IPS-NIHi7 (cell line): Measurements from ENCODE around the gene ATG5.

ENCODE experiments used
- DNase-seq: peaks from one replicate; pipeline ENCODE4 v3.0.0; 2012; ENCODE audit warnings: mixed read lengths; ENCODE audit errors: extremely low spot score

ATG5 gene

DNA sequence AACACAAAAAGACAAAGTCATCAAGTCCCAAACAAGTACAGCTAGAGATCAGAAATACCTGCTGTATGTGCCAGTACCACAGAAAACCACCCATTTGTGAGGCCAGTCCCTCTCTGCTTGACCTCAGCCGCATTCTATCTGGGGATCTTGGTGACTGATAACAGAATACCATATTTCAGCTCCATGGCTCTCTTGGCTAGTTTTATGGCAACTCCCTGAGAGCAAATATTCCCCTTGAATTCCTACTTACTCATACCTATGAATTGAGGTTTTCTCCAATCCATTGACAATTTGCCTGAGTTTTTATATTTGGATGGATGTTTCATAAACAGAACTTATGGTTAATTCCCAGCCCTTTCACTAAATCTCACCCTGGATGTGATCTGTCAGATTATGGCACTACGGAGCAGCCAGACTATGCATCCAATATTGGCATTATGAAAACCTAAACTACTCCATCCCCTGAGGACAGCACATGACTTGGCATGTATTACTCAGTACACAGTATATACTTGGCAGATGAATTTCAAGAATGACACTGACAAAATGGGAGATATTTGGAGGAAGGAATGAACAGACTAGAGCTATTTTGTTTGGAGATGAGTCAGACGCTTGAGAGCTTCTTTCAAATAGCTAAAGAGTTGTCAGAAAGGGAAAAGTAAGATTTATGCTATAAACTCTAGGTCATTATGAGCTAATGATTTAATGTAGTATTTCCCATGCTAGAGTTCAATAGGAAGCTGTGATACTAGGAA is 143.7 kb downstream of the ATG5 start:
- DNase-seq = no peak

DNA sequence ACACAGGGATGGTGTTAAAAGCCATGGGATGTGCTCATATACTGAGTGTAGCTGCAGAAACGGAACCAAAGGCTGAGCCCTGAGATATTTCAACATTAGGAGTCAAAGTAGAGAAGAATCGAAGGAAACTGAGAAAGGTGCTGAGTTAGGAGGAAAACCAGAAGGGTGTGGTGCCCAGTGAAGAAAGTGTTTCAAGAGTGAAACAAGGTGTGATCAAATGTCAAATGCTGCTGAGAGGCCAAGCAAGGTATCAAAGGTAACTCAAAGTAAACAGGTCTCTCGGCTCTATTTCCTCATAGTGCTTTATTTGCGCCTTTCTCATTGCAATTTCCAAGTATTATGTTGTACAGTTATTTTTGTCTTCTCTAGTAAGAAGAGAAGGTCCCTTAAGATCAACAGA is 145.4 kb downstream of the ATG5 start:
- no peak for DNase-seq

DNA sequence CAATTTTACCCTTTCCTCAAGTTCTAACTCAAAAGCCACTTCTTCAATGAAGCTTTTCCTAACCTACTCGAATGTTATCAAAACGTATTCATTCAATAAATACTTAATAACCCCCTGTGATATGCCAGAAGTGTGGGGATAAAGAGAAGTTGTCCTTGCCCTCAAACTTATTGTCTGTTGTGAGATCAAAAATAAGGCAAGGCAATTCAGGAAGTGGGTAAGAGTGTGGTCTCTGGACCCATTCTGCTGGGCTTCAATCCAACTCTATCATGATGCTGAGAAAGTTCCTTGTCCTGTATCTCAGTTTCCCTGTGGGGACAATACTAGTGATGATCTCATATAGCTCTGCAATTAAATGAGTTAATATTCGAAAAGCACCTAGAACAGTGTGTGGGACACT is 146.7 kb downstream of the ATG5 start:
- DNase-seq = no peak

DNA sequence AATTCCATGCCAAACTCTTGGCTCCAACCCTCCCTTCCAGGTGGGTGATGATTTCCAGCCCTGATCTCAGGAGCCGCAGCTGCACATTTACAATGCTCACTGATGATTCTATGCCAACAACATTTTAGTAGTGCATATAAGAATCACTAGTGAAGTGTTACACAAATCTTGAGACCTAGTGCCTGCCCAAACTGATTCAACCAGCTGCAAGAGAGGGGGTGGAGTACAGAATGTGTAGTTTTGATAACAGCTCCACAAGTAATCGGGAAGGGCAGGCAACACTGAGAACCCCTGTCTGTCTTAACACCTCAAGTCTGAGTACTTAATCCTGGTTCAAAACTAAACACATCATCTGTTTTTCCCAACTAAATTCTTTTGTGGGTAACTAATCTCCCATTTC is 147.8 kb downstream of the ATG5 start:
- no peak for DNase-seq

DNA sequence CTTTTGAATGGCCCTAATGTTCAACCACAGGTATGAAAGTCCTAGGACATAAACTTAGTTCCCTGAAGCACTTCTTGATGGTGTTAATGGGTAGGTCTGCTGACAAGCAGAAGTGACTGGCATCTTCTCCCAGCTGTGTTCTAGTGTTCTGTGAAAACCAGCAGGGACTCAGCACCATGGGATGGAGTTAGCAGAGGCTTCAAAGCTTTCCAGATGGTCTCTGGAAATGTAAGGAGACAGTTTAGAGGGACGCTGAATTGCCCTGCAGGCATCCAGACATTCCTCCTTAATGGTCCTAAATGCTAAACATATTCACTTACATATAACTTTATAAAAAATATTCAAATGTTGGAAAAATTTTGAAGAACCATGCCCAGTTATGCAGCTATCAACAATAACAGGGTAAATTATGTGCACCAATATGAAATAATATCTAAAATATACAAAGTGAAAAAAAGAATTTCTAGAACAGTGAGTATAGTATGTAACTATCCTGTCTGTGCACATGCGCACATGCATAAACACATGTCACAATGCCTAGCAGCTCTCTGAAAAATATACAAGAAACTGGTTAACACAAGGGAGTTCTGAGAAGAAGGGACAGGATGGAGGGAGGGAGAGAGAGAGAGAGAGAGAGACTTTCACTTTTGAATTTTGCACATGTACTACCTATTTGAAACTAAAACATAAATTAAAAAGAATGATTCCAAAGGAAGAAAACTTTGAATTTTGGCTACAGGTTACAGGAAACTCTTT is 152.3 kb downstream of the ATG5 start:
- no peak for DNase-seq

DNA sequence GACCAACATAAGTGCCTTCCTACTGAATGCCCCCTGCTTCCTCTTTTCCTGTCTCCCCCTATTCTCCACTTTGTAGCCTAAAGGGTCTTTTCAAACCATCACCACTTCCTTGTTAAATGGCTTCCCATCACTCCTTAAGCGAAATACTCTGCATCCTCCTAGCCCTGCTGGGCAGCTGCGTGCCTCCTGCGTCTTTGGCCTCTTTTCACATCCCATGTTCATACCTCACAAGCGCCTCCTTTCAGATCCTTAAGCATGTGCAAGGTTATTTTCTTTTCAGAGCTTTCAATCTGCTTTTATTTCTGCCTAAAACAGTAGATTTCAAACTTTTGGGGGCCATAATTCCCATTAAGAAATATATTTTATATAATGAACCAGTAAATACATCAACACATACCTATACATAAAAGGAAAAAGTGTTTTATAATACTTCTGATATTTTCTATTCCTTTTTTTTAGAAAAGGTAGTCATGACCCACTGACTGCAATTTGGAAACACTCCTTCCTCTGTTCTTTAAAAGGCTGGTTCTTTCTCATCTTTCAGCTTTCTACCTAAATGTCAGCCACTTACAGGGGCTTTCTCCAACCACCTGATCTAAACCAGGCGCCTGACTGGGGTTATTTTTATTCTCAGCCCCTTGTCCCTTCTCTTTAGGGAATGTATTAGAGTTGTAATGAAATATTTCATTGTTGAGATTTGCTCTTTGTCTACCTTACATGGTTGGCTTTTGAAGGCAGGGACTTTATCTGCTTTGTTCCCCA is 155.3 kb downstream of the ATG5 start:
- no peak for DNase-seq

DNA sequence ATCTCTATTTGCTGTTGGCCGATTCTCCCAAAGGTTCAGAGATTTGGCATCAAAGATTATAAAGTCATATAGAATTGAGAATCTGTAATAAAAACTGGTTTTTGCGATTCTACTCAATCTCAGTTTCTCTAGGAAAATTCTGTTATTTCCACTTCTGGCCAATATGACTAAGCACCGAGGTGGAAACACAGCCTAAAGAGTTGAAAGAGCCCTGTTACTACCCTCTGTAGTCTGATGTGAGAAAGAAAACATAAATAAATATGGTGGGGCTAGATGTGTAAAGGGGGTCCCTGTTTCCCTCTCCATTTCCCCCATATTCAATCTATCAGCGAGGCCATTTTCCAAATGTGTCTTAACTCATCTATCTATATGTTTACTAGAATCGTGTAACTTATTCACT is 156.0 kb downstream of the ATG5 start:
- DNase-seq = no peak

DNA sequence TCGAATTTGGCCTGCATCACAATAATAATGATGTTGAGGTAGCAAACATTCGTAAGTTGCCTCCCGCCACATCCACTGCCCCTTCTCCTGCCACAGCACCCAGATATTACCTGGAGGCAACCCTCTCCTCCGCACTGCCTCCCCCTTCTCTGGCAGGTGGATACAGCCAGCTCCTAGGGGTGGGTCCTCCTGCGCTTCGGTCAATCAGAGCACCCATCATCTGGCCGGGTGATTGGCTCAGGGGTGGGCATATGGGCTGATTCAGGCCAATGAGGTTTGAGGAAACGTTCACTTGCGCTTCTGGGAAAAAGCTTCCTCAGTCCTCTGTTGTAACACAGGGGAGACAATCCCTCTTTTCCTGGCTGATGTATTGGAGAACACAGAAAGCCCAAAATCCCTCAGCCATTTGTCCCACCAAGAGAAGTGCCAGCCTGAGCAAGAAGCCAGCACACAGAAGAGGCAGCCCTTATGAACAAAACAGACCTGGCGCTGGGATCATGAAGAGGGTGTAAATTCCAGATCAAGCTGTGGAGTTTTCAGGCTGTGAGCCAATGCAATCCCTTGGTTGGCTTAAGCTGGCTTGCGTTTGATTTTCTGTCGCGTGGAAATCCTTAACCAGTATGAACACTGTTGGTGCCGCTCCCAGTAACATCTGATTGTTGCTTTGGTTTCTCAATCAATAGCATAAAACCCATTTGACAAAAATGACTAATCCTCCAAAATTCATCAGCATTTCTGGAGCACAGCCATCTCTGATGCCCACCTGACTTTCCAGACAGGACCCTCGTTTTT is 157.3 kb downstream of the ATG5 start:
- no peak for DNase-seq

DNA sequence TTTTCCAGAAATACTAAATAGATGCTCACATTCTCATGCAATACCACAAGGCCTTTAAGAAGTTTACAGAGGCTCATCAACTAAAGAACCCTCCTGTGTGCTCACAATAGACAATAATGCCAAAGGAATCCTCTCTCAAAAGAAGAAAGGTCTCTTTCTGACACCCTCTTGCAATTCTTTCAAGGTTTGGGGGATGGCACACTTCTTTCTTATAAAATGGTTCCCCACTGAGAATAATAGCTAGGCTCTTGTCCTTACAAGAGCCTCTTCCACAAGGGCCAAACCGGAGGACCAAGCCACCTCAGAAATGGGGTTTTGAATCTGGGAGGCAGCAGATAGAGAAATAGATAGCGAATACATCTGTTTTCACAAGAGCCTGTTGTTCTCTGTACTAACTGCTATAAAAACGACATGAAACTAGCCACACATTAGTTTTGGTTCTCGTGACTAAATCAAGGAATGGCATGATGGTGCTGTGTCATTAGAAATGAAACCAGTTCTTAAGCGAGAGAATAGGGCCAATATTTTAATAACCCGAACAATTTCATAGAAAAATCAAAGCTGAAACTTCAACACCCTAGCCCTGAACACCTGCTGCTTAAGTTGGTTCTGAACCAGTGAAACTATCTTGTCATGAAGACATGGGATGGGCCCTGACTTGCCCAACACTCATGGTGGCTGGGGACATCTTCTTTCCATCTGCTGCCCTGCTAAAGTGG is 158.3 kb downstream of the ATG5 start:
- DNase-seq = no peak

DNA sequence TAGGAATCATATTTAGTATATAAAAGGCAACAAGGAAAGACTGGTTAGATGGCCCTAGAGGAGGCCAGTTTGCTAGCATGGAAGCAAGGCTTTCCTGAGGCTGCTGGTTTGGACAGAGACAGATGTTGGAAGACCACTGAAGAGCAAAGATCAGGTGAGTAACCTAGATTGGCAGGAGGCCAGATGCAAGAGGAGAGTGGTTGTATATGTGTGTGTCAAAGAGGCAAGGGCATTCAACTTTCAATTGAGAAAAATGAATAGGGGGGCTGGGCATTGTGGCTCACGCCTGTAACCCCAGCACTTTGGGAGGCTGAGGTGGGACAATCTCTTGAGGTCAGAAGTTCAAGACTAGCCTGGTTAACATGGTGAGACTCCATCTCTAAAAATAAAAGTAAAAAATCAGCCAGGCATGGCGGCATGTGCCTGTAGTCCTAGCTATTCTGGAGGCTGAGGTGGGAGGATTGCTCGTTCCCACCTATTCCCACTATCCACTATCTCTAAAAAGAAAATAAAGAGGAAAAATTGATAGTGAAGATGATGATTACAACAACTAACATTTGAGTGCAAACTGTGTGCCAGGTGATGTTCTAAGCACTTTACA is 159.6 kb downstream of the ATG5 start:
- DNase-seq = no peak

DNA sequence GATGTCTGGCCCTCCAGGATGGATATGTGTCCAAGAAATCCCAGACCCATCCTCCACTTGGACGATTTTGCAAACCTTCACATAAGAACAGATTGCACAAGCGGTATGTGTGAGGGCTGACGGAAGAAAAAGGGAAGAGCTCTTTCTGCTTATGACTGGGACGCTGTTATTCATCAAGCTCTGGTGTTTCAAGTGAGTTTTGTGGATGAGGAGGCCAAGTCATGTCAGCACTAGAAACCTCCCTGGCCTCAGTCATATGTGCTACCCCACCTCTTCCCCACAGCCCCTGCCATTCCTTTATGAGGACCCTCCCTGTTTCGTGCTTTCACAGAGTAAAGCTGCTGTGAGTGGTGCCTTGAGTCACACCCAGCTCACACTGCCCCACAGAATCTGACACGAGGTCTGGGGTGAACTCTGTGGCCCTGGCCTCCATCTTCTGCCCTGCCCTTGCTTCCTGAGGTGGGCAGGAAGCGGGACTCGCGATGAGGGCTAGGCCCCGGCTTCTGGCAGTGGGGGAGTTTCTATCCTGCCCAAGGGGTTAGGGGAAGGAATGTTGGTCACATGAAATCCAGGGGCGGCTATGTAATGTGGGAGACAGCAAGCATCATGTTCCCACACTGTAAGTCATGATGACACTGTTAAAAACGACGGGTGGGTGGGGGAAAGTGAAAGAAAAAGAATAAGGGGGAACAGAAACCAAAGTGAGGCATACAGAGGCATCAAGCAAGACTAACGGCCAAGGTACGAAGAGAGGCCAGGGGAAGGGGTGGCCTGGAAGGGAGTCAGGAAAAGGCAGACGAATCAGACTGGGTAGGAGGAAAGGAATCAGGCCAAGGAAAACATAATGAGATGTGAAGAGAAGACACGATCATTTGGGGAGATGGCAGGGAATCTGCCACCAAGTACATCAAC is 161.3 kb downstream of the ATG5 start:
- DNase-seq = no peak

DNA sequence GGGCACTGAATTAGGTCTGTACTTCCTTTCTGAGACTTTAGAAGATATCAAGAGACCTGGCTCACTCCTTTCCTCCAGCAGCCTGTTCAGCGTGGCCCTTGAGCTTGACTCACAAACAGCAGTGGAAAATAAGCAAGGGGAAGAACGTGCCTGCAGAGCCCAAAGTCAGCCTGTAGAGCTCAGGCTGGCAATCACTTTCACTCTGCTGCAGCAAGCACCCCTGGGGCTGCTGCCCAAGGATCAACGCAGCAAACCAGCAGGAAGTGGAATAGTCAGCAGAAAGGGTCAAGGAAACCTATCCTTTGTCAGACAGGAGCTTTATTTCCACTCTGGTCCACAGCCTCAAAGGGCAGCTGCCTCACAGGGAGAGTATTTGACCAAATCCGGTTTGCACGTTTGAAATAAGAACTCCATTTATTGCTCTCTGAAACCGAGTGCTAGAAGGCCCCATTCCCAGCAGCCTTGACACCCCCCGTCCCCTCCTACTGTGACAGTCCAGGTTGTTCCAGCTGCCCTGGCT is 162.1 kb downstream of the ATG5 start:
- peak; percentile 59 for DNase-seq

DNA sequence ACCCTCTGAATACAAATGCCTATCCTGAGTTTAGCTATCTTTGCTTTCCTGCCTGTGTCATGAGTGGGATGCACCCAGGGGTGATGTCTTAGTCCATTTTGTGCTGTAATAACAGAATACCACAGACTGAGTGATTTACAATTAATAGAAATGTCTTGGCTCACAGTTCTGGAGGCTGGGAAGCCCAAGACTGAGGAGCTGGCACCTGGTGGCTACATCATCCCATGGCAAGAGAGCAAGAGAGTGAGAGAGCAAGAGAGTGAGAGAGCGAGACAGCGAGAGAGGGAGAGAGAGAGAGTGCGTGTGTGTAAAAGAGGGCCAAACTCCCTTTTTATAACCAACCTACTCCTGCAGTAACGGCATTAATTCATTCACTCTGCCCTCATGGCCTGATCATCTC is 162.6 kb downstream of the ATG5 start:
- no peak for DNase-seq

DNA sequence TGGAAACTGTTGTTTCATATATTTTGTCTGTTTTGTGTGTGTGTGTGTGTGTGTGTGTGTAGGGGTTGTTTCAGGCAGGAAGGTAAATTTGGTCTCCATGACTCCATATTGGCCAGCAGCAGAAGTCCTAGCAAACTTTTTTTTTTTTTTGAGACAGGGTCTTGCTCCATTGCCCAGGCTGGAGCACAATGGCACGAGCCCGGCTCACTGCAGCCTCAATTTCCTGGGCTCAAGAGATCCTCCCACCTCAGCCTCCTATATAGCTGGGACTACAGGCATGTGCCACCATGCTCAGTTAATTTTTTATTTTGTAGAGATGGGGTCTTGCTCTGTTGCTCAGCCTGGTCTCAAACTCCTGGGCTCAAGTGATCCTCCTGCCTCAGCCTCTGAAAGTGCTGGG is 163.7 kb downstream of the ATG5 start:
- DNase-seq = no peak

DNA sequence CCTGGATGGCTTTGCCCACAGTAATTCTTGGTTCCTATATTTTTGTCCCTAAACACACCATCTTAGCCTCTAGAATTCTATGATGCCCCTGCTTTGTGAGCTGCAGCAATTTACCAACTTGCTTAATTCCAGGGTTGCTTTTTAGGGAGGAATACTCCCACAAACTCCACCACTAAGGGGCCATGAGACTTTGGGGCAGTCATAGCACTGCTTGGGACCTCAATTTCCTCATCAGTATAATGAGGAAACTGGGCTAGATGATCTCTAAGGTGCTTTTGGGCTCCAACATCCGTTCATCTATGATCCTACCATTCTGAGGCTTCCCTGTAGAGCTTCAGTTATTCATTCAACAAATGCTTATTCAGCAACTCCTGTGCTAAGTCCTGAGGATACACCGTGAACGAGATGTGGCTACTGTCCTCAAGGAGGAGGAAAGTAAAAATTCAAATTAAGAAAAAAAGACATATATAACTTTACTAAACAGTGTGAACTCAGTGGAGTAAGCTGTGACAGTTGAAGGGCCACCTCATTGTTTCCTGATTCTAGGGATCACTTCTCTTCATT is 164.2 kb downstream of the ATG5 start:
- DNase-seq = no peak

DNA sequence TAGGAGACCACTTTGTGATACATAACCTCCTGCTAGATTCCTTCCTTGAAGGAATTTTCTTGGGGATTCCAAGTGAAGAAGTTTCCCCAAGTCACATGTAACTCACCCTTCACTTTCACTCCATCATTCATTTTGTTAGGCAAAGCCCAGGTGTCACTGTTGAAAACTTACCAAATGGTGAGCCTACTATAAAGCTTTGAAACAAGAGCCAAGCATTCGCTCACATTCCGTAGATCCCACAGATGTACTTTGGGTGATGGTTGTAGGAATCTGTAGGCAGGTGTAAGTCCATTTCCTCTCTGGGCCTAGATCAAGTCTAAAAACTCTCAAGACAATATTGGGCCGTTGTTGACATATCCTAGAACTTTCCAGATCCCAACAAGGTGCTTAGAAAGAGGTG is 165.4 kb downstream of the ATG5 start:
- no peak for DNase-seq

DNA sequence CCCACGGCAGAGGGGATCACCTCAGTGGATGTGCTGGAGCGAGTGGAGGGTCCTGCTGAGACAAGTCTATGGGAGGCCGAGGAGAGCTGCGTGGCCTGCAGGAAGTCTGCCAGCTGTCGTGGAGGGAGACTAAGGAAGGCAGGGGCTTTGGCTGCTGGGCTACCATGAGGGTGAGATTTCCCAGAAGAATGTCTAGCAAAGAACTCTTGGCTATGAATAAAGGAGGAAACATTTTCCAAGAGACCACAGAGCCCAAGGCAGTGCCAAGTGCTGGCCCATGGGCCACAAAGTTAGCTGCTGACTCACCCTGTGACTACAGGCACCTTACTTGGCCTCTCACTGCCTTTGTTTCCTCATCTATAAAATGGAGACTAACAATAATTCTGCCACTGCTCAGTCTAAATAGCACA is 166.0 kb downstream of the ATG5 start:
- no peak for DNase-seq

DNA sequence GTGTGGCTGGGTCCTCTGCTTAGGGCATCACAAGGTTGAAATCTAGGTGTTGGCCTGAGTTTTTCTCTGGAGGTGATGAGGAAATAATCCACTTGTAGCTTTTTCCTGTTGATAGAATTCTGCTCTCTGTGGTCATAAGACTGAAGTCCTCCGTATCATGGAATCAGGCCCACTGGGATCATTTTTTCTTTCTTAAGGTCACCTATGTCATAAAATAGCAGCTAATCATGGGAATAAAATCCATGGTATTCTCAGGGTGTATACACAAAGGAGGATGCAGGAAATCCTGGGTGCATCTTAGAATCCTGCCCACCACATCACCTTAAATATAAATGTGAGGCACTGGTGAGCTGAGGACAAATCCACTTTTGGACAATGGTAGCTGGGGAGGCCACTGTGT is 166.7 kb downstream of the ATG5 start:
- no peak for DNase-seq

DNA sequence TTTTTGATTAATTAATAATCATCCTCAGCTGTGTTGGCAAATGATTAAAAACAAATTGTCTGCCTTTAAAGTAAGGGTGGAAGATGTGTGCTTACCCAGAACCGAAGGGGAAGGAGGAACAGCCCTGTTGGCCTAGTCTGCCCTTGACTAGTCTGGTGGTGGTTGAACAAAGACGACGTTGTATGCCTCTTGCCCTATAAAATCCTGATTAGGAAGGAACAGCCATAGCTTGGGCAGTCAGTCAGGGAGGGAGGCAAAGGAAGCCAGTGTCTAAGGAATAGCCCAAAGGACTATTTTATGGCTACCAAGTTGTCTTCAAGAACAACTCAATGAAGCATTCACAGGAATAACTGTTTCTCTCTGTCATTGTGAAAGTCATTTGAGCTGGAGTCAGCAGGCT is 168.7 kb downstream of the ATG5 start:
- DNase-seq = no peak
